ENCODE data around the gene PODN. TPM values are rescaled to one million over a fixed set of nuclear protein-coding genes. Genes with fewer than 3 reads are reported as not detected.

PODN gene
- total and polyA plus RNA-seq, 2 of the 4 experiments (the other 2 are of a cell fraction): 0.54 to 6.2 TPM

DNA sequence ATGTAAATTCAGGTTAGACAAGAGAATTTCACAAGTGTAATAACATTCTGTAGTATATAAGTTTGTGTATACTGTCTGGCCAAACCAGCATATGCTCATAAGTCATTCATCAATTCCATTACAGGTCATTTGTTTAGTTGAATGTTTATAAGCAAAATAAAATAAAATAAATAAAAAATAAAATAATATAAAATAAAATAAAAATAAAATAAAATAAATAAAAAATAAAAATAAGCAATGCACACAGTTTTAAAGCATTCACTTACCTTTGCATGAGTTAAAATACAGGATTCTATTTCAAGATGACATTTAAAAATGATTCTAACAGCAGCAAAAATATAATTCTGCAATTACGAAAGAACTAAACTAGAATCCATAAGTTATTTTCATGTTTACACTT lies 9.9 kb downstream of the PODN start:
- Histone ChIP-seq H3K27ac (ENCODE audit: insufficient read depth, low read length) (no peak overlapping the region), H3K36me3 (ENCODE audit: control insufficient read depth, insufficient read depth, low read length) (peaks cover 15% of the 10 kb centered on the region; the same call in 1 of the 2 replicates), H3K4me3 (ENCODE audit: insufficient read depth, low read depth, low read length) (no peak overlapping the region), H2BK5ac (ENCODE audit: low read depth, low read length, poor library complexity, severe bottlenecking) (no peak overlapping the region), H3K4ac (ENCODE audit: low read depth, low read length) (no peak overlapping the region), H3K9ac (ENCODE audit: low read depth, low read length) (no peak overlapping the region), H2AK9ac (replicated peaks; ENCODE audit: low read depth, low read length, poor library complexity) (no peak overlapping the region), H3K79me1 (ENCODE audit: low read depth in 1 of 2, low read length in 2 of 2) (no peaks in the 10 kb centered on the region), H4K8ac (ENCODE audit: low read depth in 2 of 2, low read length in 2 of 2) (no peak overlapping the region), H2AFZ (replicated peaks; ENCODE audit: low read length, poor library complexity) (no peak overlapping the region), H4K5ac (ENCODE audit: low read depth, low read length) (no peak overlapping the region), H3K18ac (ENCODE audit: low read depth, low read length) (no peak overlapping the region), H2BK15ac (ENCODE audit: low read depth, low read length) (no peak overlapping the region), H3K9me1 (ENCODE audit: insufficient read depth, low read length) (0 out of 2 replicates have a peak, but pooled peaks cover 4% of the 10 kb centered on the region), H3K4me1 (ENCODE audit: control insufficient read depth, insufficient read depth, low read length) (peaks cover 2% of the 10 kb centered on the region; the same call in 1 of the 2 replicates), H3K9me3 (ENCODE audit: control insufficient read depth, insufficient read depth, low read length) (no peaks in the 10 kb centered on the region), H2BK20ac (ENCODE audit: low read depth, low read length) (no peak overlapping the region), H3K14ac (replicated peaks; ENCODE audit: low read depth, low read length) (no peak overlapping the region), H2BK120ac (ENCODE audit: low read depth, low read length) (no peak overlapping the region), H4K91ac (ENCODE audit: insufficient read depth, low read depth, low read length) (no peak overlapping the region), H3K23ac (ENCODE audit: low read depth, low read length) (no peak overlapping the region), H3K56ac (ENCODE audit: extremely low read depth, insufficient read depth, low read length) (no peak overlapping the region), H2AK5ac (ENCODE audit: low read depth, low read length) (no peak overlapping the region), H3K27me3 (ENCODE audit: control insufficient read depth, insufficient read depth, low read length) (no peaks in the 10 kb centered on the region), H4K20me1 (ENCODE audit: insufficient read depth, low read length) (no peaks in the 10 kb centered on the region), H3K4me2 (ENCODE audit: low read depth, low read length) (no peak overlapping the region)
- in situ Hi-C loops (cut with MboI; ENCODE audit: low sequenced_read_pairs): loop anchor here (5.0 kb wide), 1 partner anchor 50 kb away; no protein-coding TSS in a partner anchor
- intact Hi-C loops (cut with micrococcal nuclease): no loop called here
- dilution Hi-C loops (cut with HindIII; ENCODE audit: low sequenced_read_pairs, unreplicated experiment): no loop called here
- no TSS peak for BruUV-seq (replicated peaks)
- WGBS, 2 experiments (ENCODE audit: extremely low coverage in 2 of 2, insufficient read length in 1 of 2): no CpG with 5 or more reads among the region's 1 CpG
- ATAC-seq (ENCODE audit: low read depth): no peak
- CTCF ChIA-PET: no interaction called here
- POLR2A ChIA-PET (ENCODE audit: unreplicated experiment): no interaction called here
- no peak for DNase-seq
- TF ChIP-seq FOS (IDR thresholded peaks at IDR 0.05; ENCODE audit: low read depth, low read length) (no peak), SMC3 (IDR thresholded peaks at IDR 0.05; ENCODE audit: low read depth, low read length) (no peak), BHLHE40 (IDR thresholded peaks at IDR 0.05; ENCODE audit: low read depth, low read length) (no peak), RFX5 (IDR thresholded peaks at IDR 0.05; ENCODE audit: low read depth, low read length) (no peak), MAZ (IDR thresholded peaks at IDR 0.05; ENCODE audit: borderline replicate concordance, low read depth, low read length) (no peak), POLR2A (IDR thresholded peaks at IDR 0.05; ENCODE audit: low read depth, low read length) (no peak), NFE2L2 (IDR thresholded peaks at IDR 0.05; ENCODE audit: low read depth, low read length) (no peak)
- TF ChIP-seq, protein P1, sequence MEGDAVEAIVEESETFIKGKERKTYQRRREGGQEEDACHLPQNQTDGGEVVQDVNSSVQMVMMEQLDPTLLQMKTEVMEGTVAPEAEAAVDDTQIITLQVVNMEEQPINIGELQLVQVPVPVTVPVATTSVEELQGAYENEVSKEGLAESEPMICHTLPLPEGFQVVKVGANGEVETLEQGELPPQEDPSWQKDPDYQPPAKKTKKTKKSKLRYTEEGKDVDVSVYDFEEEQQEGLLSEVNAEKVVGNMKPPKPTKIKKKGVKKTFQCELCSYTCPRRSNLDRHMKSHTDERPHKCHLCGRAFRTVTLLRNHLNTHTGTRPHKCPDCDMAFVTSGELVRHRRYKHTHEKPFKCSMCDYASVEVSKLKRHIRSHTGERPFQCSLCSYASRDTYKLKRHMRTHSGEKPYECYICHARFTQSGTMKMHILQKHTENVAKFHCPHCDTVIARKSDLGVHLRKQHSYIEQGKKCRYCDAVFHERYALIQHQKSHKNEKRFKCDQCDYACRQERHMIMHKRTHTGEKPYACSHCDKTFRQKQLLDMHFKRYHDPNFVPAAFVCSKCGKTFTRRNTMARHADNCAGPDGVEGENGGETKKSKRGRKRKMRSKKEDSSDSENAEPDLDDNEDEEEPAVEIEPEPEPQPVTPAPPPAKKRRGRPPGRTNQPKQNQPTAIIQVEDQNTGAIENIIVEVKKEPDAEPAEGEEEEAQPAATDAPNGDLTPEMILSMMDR (conservative IDR thresholded peaks at IDR 0.05; ENCODE audit: low read depth, low read length): no peak
- TF ChIP-seq, protein P2, sequence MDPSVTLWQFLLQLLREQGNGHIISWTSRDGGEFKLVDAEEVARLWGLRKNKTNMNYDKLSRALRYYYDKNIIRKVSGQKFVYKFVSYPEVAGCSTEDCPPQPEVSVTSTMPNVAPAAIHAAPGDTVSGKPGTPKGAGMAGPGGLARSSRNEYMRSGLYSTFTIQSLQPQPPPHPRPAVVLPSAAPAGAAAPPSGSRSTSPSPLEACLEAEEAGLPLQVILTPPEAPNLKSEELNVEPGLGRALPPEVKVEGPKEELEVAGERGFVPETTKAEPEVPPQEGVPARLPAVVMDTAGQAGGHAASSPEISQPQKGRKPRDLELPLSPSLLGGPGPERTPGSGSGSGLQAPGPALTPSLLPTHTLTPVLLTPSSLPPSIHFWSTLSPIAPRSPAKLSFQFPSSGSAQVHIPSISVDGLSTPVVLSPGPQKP (IDR thresholded peaks at IDR 0.05; ENCODE audit: borderline replicate concordance, low read depth, low read length): no peak
